ENCODE results near the gene ATXN7L2. TPM values are rescaled to one million over a fixed set of nuclear protein-coding genes. Genes with fewer than 3 reads are reported as not detected.
A peak's percentile ranks its signal among the peaks of the same experiment; 100 is the strongest.

Gene ATXN7L2
- total and polyA plus RNA-seq, 4 donors = 0.61 to 1.7 (median 1.3) TPM

DNA sequence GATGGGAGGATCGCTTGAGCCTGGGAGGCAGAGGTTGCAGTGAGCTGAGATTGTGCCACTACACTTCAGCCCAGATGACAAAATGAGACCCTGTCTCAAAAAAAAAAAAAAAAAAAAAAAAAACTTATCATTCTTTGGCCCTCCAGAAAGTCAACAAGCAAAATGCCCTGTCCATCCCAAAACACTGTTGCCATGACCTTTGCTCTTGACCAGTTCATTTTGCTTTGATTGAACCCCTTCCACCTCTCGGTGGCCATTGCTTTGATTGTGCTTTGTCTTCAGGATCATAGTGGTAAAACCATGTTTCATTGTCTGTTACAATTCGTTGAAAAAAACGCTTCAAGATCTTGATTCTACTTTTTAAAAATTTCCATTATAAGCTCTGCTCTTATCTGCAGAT is 25.9 kb upstream of the ATXN7L2 start:
- TF ChIP-seq RAD21 (IDR thresholded peaks at IDR 0.05) = no peak
- no peak for TF ChIP-seq NR2F2 (IDR thresholded peaks at IDR 0.05)
- peak in 1 of 2 donors; percentile 22 for TF ChIP-seq HNF4A (conservative IDR thresholded peaks at IDR 0.05)
- no peak for TF ChIP-seq FOXA1 (IDR thresholded peaks at IDR 0.05)
- no peak for TF ChIP-seq HNF4G (IDR thresholded peaks at IDR 0.05)
- TF ChIP-seq, protein P1, sequence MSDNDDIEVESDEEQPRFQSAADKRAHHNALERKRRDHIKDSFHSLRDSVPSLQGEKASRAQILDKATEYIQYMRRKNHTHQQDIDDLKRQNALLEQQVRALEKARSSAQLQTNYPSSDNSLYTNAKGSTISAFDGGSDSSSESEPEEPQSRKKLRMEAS (IDR thresholded peaks at IDR 0.05) = no peak
- WGBS = 78% methylated on average over 4 of the region's 4 CpGs
- Histone ChIP-seq H3K9me3 (ENCODE audit: control insufficient read depth in 4 of 4, low read length in 3 of 4) (no peaks in the 10 kb centered on the region), H3K36me3 (ENCODE audit: control insufficient read depth in 4 of 4, insufficient read depth in 3 of 4, low read depth in 1 of 4, low read length in 3 of 4) (no peaks in the 10 kb centered on the region), H3K9ac (ENCODE audit: low read depth in 1 of 2, low read length in 2 of 2) (no peak overlapping the region), H3K27ac (ENCODE audit: low read depth in 1 of 2, low read length in 2 of 2) (no peak overlapping the region), H3K4me3 (ENCODE audit: low read depth in 1 of 3, low read length in 3 of 3) (no peak overlapping the region), H3K4me1 (ENCODE audit: control insufficient read depth in 4 of 4, insufficient read depth in 4 of 4, low read length in 3 of 4) (no peaks in the 10 kb centered on the region), H3K27me3 (ENCODE audit: control insufficient read depth in 4 of 4, insufficient read depth in 4 of 4, low read length in 3 of 4) (no peaks in the 10 kb centered on the region)
- no peak for DNase-seq (ENCODE audit: low spot score)

DNA sequence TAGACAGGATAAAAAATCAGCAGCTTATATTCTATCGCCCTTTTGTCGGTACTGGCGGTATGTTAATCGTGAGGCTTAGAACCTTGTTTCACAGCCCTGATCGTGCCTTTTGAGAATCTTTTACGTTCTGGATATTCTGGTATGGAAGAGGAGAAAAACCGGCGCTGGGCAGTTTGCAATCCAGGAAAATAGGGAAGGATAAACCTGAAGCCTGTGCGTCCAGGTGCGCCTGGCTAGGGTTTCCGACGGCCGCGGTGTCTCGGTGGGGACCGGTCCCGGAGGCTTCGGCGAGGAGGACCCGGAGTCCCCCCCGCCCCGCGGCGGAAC is 17.6 kb upstream of the ATXN7L2 start:
- no peaks in the 10 kb centered on the region for H3K36me3 ChIP-seq (ENCODE audit: control insufficient read depth in 4 of 4, insufficient read depth in 3 of 4, low read depth in 1 of 4, low read length in 3 of 4)
- DNase-seq (ENCODE audit: low spot score) = no peak
- H3K27ac ChIP-seq (ENCODE audit: low read depth in 1 of 2, low read length in 2 of 2) = peak overlapping the region; percentile 54 to 60
- peaks cover 0 to 3% (median 0%) of the 10 kb centered on the region in 4 donors for H3K27me3 ChIP-seq (ENCODE audit: control insufficient read depth in 4 of 4, insufficient read depth in 4 of 4, low read length in 3 of 4)
- peaks cover 0 to 9% (median 2%) of the 10 kb centered on the region in 4 donors for H3K4me1 ChIP-seq (ENCODE audit: control insufficient read depth in 4 of 4, insufficient read depth in 4 of 4, low read length in 3 of 4)
- H3K9me3 ChIP-seq (ENCODE audit: control insufficient read depth in 4 of 4, low read length in 3 of 4) = no peaks in the 10 kb centered on the region
- 6% methylated on average over 24 of the region's 24 CpGs for WGBS
- TF ChIP-seq, protein P2, sequence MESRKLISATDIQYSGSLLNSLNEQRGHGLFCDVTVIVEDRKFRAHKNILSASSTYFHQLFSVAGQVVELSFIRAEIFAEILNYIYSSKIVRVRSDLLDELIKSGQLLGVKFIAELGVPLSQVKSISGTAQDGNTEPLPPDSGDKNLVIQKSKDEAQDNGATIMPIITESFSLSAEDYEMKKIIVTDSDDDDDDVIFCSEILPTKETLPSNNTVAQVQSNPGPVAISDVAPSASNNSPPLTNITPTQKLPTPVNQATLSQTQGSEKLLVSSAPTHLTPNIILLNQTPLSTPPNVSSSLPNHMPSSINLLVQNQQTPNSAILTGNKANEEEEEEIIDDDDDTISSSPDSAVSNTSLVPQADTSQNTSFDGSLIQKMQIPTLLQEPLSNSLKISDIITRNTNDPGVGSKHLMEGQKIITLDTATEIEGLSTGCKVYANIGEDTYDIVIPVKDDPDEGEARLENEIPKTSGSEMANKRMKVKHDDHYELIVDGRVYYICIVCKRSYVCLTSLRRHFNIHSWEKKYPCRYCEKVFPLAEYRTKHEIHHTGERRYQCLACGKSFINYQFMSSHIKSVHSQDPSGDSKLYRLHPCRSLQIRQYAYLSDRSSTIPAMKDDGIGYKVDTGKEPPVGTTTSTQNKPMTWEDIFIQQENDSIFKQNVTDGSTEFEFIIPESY (IDR thresholded peaks at IDR 0.05) = no peak
- TF ChIP-seq RAD21 (IDR thresholded peaks at IDR 0.05) (no peak), RXRA (IDR thresholded peaks at IDR 0.05) (no peak), FOXA1 (IDR thresholded peaks at IDR 0.05) (no peak), HNF4G (IDR thresholded peaks at IDR 0.05) (no peak), FOXA2 (IDR thresholded peaks at IDR 0.05) (no peak), EGR1 (IDR thresholded peaks at IDR 0.05; ENCODE audit: low read depth in 2 of 2) (no peak), GABPA (IDR thresholded peaks at IDR 0.05 in 1 of 2, conservative IDR thresholded peaks at IDR 0.05 in 1 of 2) (no peak), SP1 (IDR thresholded peaks at IDR 0.05) (no peak), NR2F2 (IDR thresholded peaks at IDR 0.05) (no peak), TAF1 (conservative IDR thresholded peaks at IDR 0.05) (no peak), JUND (IDR thresholded peaks at IDR 0.05) (no peak), YY1 (IDR thresholded peaks at IDR 0.05) (no peak)
- TF ChIP-seq, protein P1 (IDR thresholded peaks at IDR 0.05) = no peak
- TF ChIP-seq, protein P3, sequence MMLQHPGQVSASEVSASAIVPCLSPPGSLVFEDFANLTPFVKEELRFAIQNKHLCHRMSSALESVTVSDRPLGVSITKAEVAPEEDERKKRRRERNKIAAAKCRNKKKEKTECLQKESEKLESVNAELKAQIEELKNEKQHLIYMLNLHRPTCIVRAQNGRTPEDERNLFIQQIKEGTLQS (IDR thresholded peaks at IDR 0.05) = no peak
- TF ChIP-seq, protein P4, sequence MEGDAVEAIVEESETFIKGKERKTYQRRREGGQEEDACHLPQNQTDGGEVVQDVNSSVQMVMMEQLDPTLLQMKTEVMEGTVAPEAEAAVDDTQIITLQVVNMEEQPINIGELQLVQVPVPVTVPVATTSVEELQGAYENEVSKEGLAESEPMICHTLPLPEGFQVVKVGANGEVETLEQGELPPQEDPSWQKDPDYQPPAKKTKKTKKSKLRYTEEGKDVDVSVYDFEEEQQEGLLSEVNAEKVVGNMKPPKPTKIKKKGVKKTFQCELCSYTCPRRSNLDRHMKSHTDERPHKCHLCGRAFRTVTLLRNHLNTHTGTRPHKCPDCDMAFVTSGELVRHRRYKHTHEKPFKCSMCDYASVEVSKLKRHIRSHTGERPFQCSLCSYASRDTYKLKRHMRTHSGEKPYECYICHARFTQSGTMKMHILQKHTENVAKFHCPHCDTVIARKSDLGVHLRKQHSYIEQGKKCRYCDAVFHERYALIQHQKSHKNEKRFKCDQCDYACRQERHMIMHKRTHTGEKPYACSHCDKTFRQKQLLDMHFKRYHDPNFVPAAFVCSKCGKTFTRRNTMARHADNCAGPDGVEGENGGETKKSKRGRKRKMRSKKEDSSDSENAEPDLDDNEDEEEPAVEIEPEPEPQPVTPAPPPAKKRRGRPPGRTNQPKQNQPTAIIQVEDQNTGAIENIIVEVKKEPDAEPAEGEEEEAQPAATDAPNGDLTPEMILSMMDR (IDR thresholded peaks at IDR 0.05; ENCODE audit: low read depth, low read length, missing input control) = no peak
- TF ChIP-seq, protein P5, sequence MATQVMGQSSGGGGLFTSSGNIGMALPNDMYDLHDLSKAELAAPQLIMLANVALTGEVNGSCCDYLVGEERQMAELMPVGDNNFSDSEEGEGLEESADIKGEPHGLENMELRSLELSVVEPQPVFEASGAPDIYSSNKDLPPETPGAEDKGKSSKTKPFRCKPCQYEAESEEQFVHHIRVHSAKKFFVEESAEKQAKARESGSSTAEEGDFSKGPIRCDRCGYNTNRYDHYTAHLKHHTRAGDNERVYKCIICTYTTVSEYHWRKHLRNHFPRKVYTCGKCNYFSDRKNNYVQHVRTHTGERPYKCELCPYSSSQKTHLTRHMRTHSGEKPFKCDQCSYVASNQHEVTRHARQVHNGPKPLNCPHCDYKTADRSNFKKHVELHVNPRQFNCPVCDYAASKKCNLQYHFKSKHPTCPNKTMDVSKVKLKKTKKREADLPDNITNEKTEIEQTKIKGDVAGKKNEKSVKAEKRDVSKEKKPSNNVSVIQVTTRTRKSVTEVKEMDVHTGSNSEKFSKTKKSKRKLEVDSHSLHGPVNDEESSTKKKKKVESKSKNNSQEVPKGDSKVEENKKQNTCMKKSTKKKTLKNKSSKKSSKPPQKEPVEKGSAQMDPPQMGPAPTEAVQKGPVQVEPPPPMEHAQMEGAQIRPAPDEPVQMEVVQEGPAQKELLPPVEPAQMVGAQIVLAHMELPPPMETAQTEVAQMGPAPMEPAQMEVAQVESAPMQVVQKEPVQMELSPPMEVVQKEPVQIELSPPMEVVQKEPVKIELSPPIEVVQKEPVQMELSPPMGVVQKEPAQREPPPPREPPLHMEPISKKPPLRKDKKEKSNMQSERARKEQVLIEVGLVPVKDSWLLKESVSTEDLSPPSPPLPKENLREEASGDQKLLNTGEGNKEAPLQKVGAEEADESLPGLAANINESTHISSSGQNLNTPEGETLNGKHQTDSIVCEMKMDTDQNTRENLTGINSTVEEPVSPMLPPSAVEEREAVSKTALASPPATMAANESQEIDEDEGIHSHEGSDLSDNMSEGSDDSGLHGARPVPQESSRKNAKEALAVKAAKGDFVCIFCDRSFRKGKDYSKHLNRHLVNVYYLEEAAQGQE (IDR thresholded peaks at IDR 0.05) = no peak
- H3K9ac ChIP-seq (ENCODE audit: low read depth in 1 of 2, low read length in 2 of 2) = peak overlapping the region; percentile 16 to 43
- peak overlapping the region; percentile 63 to 76 (median 75) for H3K4me3 ChIP-seq (ENCODE audit: low read depth in 1 of 3, low read length in 3 of 3)

Data from liver (tissue), 9 donors.